ENCODE measurements around the gene CTNNAL1.

- TF ChIP-seq CTCF (IDR thresholded peaks at IDR 0.05; ENCODE audit: low read length) (no peak), EZH2 (IDR thresholded peaks at IDR 0.05; ENCODE audit: borderline replicate concordance, low read length) (no peak)
These were observed 45.4 kb downstream of the CTNNAL1 start for GRCh38 chr9:108967916-108968315.

Data from OCI-LY1 (cell line).